Stimulated activated CD4-positive, alpha-beta T cell treated with anti-CD3 and anti-CD28 coated beads, Interleukin-1b, Interleukin-23, amount 100 ng/mL, for 48 hours (primary cell): Measurements from ENCODE around the gene NSUN2.

Experiments used
- DNase-seq: peaks from one replicate; pipeline ENCODE4 v3.0.0-alpha.2; 2020

The NSUN2 gene

DNA sequence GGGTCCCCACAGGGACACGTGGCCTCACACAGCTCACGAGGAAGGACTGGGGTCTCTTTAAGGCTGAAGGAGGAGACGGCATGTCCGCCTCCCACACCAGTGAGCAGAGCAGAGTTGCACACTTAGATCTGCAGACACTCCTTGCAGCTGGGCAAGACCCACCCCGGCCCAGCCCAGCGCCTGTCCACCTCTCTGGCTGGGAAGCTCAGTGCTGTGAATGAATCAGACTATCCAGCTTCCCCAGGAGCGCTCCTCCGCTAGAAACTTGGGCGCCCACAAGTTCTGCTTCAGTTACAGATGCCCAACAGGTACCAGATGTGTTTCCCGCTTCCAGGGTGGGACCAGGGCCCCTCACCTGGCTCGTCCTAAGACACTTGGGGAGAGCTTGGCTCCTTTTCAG lies 78.9 kb downstream of the NSUN2 start:
- no peak for DNase-seq

DNA sequence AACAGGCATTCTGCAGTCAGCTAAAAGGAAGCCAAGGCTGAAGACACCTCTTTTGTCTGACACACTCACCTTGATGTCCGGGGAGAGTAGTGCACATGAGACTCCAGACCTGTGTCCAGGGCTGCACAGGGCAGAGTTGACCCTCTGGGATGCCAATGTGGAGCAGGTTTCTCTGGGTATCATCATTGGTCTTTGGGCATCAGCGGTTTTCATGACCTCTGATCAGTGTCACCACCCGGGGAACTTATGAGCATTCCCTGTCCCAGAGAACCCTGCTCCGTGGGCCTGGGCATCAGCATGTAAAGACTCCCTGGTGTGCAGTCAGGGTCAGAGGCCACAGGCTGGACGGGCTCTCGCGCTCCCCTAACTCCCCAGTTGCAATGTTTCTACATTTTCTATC lies 80.2 kb downstream of the NSUN2 start:
- DNase-seq: no peak

DNA sequence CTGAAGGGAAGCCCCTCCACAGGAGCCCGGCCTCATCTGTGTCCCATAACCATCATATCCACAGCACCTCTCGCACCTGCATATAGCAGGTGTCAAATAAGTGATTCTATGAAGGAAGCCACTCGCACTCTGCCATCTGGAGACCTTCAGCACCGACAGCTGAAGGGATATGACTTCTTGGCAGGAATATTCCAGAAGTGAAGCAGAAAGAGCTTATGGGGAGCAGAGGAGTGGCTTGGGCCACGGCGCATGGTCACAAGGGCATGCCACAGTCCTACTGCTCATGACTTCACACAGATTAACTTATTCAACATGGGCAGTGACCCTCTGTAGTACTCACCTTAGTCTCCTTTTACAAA lies 80.9 kb downstream of the NSUN2 start:
- no peak for DNase-seq

DNA sequence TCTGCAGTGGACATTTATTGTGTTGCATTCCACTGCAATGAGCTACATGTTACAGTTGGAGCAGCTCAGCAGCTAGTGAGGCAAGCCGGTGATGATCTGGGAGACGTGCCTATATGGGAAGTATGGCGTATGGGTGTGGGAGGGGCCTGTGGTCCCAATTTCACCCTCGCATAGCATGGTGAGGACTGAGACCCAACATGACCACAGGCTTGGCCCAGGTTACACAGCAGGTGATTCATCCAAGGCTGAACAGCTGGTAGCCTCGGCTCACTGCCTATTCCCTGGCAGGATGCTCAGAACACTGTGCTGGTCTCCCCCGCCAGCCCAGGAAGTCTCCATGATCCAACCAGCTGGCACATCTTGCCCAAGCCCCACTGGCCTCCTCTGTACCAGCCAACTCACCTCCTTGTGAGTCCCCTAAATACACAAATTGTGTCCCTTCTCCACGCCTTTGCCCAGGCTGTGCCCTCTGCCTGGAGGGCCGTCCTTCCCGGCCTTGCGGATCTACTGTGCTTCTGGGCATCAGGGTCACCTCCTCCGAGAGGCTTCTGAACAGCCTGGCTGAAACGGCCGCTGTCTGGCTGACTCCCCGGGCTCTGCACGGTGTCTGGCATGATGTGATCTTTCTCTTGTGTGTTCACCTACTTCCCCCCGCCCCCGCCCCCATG lies 81.4 kb downstream of the NSUN2 start:
- DNase-seq: no peak

DNA sequence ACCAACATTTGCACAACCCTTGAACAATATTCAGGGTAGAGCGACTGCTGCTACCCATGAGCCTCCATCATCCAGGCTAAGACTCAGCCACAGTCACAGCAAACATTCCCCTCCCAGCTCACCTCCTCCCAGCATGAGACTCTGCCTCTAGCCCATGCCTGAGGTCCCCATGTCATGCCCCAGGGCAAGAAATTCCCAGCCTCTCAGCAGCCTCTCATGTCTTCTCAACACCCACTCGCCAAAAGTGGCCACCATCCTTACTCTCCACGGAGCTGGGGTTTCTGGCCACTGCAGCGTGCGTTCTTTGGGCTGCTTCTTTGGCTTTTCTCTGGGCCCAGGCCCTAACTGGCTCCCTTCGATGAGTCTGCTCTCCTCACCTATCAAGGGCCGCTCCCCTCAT lies 82.2 kb downstream of the NSUN2 start:
- no peak for DNase-seq
